Prostate gland (tissue), 2 donors: ENCODE data around the gene SLC9A8. TPM values are rescaled to one million over a fixed set of nuclear protein-coding genes. Genes with fewer than 3 reads are reported as not detected.

Source experiments
- DNase-seq: peaks from one replicate; pipeline ENCODE4 v3.0.0-alpha.2; 2019; ENCODE audit warnings: low spot score
- H3K27ac ChIP-seq, 2 donors: fragments of 200-600 bp; sonication (generic); 2 replicates each; pipeline ENCODE4 v1.5.1; 2017 to 2019
- H3K27me3 ChIP-seq: fragments of 200-600 bp; sonication (generic); replicated peaks from 2 replicates; pipeline ENCODE4 v1.5.1; 2019; ENCODE audit not compliant: insufficient read depth
- H3K36me3 ChIP-seq, 2 donors: fragments of 200-600 bp; sonication (generic); 1 replicate in 1 of 2; 2 replicates in 1 of 2; pipeline versions ENCODE4 v1.5.1 to v1.8.1; 2017 to 2019
- H3K4me1 ChIP-seq: fragments of 200-600 bp; sonication (generic); replicated peaks from 2 replicates; pipeline ENCODE4 v1.5.1; 2019
- H3K4me3 ChIP-seq, 2 donors: fragments of 200-600 bp; sonication (generic); 2 replicates each; pipeline ENCODE4 v1.5.1; 2017 to 2019
- H3K9me3 ChIP-seq: fragments of 200-600 bp; sonication (generic); 2 replicates; pipeline ENCODE4 v1.5.1; 2017
- CTCF ChIP-seq, 4 experiments: fragments of 200-600 bp in 2 of 4; fragments of 450-650 bp in 2 of 4; sonication (generic) in 2 of 4; IDR thresholded peaks; 1 replicate in 3 of 4; 2 replicates in 1 of 4; pipeline ENCODE4 v1.5.1; 2016 to 2019; ENCODE audit warnings: antibody characterized with exemption in 4 of 4, mild to moderate bottlenecking in 2 of 4, moderate library complexity in 2 of 4
- POLR2A ChIP-seq: fragments of 450-650 bp; IDR thresholded peaks from one replicate; pipeline ENCODE4 v1.6.1; 2016; ENCODE audit warnings: antibody characterized with exemption, mild to moderate bottlenecking
- POLR2AphosphoS5 ChIP-seq: sonication (generic); formaldehyde crosslinking; IDR thresholded peaks from one replicate; pipeline ENCODE4 v1.6.1; 2017; ENCODE audit warnings: antibody characterized with exemption
- WGBS: methylation state at CpG from one replicate; pipeline ENCODE4 v1.1.5; 2018; 5-methylcytosine and 5-hydroxymethylcytosine counted together
- intact Hi-C: fragments of 100-400 bp; cut with DNase I; formaldehyde crosslinking; loops from one replicate; pipeline ENCODE4 v1.14.2; 2022
- total RNA-seq, 2 donors: library from RNA; depleted of rRNA; stranded (reverse); fragments of >200 nt; gene quantifications; one replicate each; pipeline ENCODE4 v1.1.0, GENCODE V29; 2016

SLC9A8 gene
- total RNA-seq, 2 donors from 2014 or later, result 13.5 to 26.4 TPM

GRCh38 chr20:49899541-49900383 is 87.1 kb downstream of the SLC9A8 start:
- no peak overlapping the region for H3K4me3 ChIP-seq
- no peaks in the 10 kb centered on the region for H3K36me3 ChIP-seq
- H3K27ac ChIP-seq, result peak overlapping the region; percentile 74 to 87
- no peaks in the 10 kb centered on the region for H3K9me3 ChIP-seq
- peaks cover 25% of the 10 kb centered on the region for H3K4me1 ChIP-seq
- DNase-seq, result no peak
- H3K27me3 ChIP-seq, result no peaks in the 10 kb centered on the region
- intact Hi-C loops, result loop anchor here (10.0 kb wide), 1 partner anchor 355 kb away; no protein-coding TSS in a partner anchor
- TF ChIP-seq POLR2A (no peak), POLR2AphosphoS5 (peak; percentile 76), CTCF (IDR thresholded peaks at IDR 0.05) (no peak)
- 44% methylated on average over 10 of the region's 10 CpGs for WGBS

- TF ChIP-seq POLR2A, result no peak
- no peak for TF ChIP-seq CTCF (IDR thresholded peaks at IDR 0.05)
- peak; percentile 57 for TF ChIP-seq POLR2AphosphoS5
- H3K9me3 ChIP-seq, result no peaks in the 10 kb centered on the region
- H3K27ac ChIP-seq, result peak overlapping the region; percentile 74 to 87
- H3K27me3 ChIP-seq, result no peaks in the 10 kb centered on the region
- WGBS, result 37% methylated on average over 5 of the region's 5 CpGs
- H3K4me1 ChIP-seq, result peaks cover 23% of the 10 kb centered on the region
- H3K36me3 ChIP-seq, result peaks cover 0 to 6% of the 10 kb centered on the region in 2 donors
- DNase-seq, result peak; percentile 76
- no peak overlapping the region for H3K4me3 ChIP-seq
- intact Hi-C loops, result no loop called here
Measured at GRCh38 chr20:49901588-49901987, 89.0 kb downstream of the SLC9A8 start.

GRCh38 chr20:49904440-49905214 is 92.0 kb downstream of the SLC9A8 start:
- intact Hi-C loops, result no loop called here
- Histone ChIP-seq H3K27me3 (no peaks in the 10 kb centered on the region), H3K4me3 (no peak overlapping the region), H3K4me1 (peaks cover 17% of the 10 kb centered on the region), H3K27ac (no peak overlapping the region), H3K9me3 (no peaks in the 10 kb centered on the region), H3K36me3 (peaks cover 0 to 6% of the 10 kb centered on the region in 2 donors)
- WGBS, result 88% methylated on average over 17 of the region's 17 CpGs
- TF ChIP-seq POLR2A (no peak), CTCF (IDR thresholded peaks at IDR 0.05) (no peak), POLR2AphosphoS5 (no peak)
- DNase-seq, result no peak

- Histone ChIP-seq H3K27me3 (no peaks in the 10 kb centered on the region), H3K4me1 (peaks cover 21% of the 10 kb centered on the region), H3K9me3 (no peaks in the 10 kb centered on the region), H3K4me3 (no peak overlapping the region), H3K27ac (no peak overlapping the region), H3K36me3 (peaks cover 0 to 6% of the 10 kb centered on the region in 2 donors)
- DNase-seq, result no peak
- 91% methylated on average over 29 of the region's 29 CpGs for WGBS
- TF ChIP-seq POLR2AphosphoS5 (no peak), POLR2A (no peak), CTCF (IDR thresholded peaks at IDR 0.05) (no peak)
- intact Hi-C loops, result no loop called here
Measured at GRCh38 chr20:49905415-49906091, 92.9 kb downstream of the SLC9A8 start.
